Measurements from ENCODE around the gene GORAB.

The GORAB gene

DNA sequence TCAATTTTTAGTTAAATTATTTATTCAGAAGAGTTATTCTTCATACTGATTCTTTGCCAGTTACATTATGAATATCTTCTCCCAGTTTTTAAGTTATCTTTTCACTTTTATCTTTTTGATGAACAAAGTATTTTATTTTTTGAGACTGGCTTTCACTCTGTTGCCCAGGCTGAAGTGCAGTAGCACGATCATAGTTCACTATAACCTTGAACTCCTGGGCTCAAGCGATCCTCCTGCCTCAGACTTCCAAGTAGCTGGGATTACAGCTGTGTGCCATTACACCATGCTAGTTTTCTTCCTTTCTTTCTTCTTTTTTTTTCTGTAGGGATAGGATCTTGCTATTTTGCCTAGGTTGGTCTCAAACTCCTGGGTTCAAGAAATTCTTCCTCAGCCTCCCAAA is 3.5 kb downstream of the GORAB start:
- no peak for DNase-seq
- Mint-ChIP-seq H3K36me3 (ENCODE audit: low read depth) (peaks cover 42% of the 10 kb centered on the region), H3K27me3 (ENCODE audit: low read depth, poor library complexity) (no peaks in the 10 kb centered on the region), H3K27ac (no peak overlapping the region), H3K4me3 (no peak overlapping the region), H3K4me1 (peaks cover 11% of the 10 kb centered on the region), H3K9me3 (no peaks in the 10 kb centered on the region)
- TF ChIP-seq, protein P1, sequence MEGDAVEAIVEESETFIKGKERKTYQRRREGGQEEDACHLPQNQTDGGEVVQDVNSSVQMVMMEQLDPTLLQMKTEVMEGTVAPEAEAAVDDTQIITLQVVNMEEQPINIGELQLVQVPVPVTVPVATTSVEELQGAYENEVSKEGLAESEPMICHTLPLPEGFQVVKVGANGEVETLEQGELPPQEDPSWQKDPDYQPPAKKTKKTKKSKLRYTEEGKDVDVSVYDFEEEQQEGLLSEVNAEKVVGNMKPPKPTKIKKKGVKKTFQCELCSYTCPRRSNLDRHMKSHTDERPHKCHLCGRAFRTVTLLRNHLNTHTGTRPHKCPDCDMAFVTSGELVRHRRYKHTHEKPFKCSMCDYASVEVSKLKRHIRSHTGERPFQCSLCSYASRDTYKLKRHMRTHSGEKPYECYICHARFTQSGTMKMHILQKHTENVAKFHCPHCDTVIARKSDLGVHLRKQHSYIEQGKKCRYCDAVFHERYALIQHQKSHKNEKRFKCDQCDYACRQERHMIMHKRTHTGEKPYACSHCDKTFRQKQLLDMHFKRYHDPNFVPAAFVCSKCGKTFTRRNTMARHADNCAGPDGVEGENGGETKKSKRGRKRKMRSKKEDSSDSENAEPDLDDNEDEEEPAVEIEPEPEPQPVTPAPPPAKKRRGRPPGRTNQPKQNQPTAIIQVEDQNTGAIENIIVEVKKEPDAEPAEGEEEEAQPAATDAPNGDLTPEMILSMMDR (IDR thresholded peaks at IDR 0.05): no peak

DNA sequence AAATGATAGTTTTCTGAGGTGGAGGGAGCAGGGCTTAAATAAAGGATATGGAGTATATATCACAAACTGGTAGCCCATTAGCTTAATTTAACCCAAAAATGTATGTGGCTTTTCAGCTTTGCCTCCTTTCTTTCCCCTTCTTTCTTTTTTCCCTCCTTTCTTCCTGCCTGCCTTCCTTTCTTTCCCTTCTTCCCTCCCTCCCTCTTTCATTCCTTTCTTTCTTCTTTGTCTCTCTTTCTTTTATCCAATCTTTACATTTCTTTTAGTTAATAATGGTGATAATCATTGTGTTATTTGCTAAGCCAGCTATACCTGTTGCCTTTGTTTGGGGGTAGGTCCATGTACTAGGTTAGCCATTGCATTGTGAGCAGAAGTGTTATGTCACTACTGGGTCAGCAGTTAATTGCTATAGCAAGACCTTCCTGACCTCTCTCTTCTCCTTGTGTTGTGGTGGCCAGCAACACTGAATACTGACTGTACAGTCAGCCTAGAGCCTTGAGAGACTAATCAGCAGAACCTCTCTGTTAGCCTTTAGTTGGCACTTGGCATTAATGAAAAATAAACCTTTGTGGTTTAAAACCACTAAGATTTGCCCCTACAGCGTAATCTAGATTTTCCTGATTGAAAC is 5.1 kb downstream of the GORAB start:
- TF ChIP-seq, protein P1 (IDR thresholded peaks at IDR 0.05): no peak
- H3K27ac Mint-ChIP-seq: no peak overlapping the region
- DNase-seq: no peak

DNA sequence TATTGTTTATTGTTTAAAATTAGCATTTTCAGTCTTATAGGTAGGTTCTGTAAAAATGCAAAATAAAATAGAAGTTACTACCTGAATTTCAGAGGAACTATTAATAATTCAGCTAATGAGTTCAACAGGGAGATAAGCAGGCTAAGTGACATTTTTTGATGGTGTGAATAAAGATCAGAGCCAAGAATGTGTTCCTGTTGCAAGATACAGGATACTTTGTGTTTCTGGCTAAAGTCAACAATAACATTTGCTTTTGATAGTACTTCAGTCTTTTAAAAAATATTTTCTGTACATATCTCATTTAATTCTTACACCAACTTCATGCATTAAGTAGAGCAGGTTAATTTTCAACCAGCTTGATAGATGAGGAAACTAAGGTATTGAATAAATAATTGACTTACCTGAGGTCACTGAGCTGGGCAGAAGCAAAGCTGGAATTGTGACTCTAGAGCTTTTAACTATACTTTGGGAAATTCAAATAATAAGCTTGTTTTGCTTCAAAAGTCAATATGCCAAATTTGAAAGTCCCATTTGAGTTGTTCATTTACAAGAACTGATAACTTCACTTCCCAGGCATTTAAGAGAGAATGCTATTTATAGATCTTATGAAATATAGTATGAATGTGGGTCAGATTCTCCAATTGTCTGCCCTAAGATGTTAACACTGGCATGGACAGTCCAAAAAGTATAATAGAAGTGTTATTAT is 6.0 kb downstream of the GORAB start:
- H3K27ac Mint-ChIP-seq: no peak overlapping the region
- peaks cover 56% of the 10 kb centered on the region for H3K36me3 Mint-ChIP-seq (ENCODE audit: low read depth)
- no peaks in the 10 kb centered on the region for H3K27me3 Mint-ChIP-seq (ENCODE audit: low read depth, poor library complexity)
- DNase-seq: no peak
- no peak overlapping the region for H3K4me3 Mint-ChIP-seq
- TF ChIP-seq, protein P1 (IDR thresholded peaks at IDR 0.05): no peak
- peaks cover 11% of the 10 kb centered on the region for H3K4me1 Mint-ChIP-seq
- no peaks in the 10 kb centered on the region for H3K9me3 Mint-ChIP-seq

More for the DNA sequence above, 5.1 kb downstream of the GORAB start:
- Mint-ChIP-seq H3K4me3 (no peak overlapping the region), H3K27me3 (ENCODE audit: low read depth, poor library complexity) (no peaks in the 10 kb centered on the region), H3K9me3 (no peaks in the 10 kb centered on the region), H3K36me3 (ENCODE audit: low read depth) (peaks cover 55% of the 10 kb centered on the region), H3K4me1 (peaks cover 11% of the 10 kb centered on the region)

DNA sequence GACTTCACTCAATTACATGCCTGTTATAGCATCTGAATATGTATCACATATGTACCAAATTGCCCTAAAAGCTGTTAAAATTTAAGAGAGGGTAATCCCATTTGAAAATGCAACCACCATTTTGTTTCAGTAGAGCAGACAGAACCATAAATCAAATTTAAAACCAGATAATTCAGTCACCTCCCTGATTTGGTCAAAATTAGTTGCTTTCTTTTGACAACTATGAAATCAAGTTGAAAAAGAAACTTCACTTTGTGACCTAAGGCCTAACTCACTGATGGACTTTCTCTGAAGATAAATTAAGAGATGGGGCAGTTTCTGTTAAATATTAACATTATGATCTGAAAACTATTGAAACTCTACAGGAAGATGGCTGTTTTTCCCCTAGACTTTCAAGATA is 6.7 kb downstream of the GORAB start:
- no peak overlapping the region for H3K27ac Mint-ChIP-seq
- no peak overlapping the region for H3K4me3 Mint-ChIP-seq
- DNase-seq: no peak
- peaks cover 64% of the 10 kb centered on the region for H3K36me3 Mint-ChIP-seq (ENCODE audit: low read depth)
- TF ChIP-seq, protein P1 (IDR thresholded peaks at IDR 0.05): no peak
- peaks cover 11% of the 10 kb centered on the region for H3K4me1 Mint-ChIP-seq
- no peaks in the 10 kb centered on the region for H3K27me3 Mint-ChIP-seq (ENCODE audit: low read depth, poor library complexity)
- H3K9me3 Mint-ChIP-seq: no peaks in the 10 kb centered on the region

DNA sequence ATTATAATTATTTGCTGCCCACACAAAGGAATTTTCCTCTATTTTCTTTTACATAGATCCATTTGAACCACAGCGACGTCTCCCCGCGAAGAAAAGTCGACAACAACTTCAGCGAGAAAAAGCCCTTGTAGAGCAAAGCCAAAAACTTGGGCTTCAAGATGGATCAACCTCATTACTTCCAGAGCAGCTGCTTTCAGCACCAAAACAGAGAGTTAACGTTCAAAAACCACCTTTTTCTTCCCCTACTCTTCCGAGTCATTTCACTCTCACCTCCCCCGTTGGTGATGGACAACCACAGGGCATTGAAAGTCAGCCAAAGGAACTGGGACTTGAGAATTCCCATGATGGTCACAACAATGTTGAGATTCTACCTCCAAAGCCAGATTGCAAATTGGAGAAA is 7.2 kb downstream of the GORAB start:
- Mint-ChIP-seq H3K4me1 (peaks cover 11% of the 10 kb centered on the region), H3K36me3 (ENCODE audit: low read depth) (peaks cover 68% of the 10 kb centered on the region), H3K9me3 (no peaks in the 10 kb centered on the region), H3K4me3 (no peak overlapping the region), H3K27me3 (ENCODE audit: low read depth, poor library complexity) (no peaks in the 10 kb centered on the region), H3K27ac (peak overlapping the region; percentile 55)
- no peak for DNase-seq
- TF ChIP-seq, protein P1 (IDR thresholded peaks at IDR 0.05): no peak

DNA sequence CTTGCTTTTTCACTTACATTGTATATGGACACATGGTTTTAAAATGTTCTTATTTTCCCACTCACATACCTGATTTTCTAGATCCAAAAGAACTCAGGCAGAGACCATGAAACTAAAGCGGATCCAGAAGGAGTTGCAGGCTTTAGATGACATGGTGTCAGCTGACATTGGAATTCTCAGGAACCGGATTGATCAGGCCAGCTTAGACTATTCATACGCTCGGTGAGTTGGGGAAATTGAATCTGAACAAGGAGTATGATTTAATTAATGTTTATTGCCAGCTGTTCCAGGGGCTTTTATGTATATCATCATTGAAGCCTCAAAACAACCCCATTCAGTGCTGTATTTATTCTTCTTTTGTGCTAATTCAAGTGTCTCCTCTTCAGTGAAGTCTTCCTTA is 12.7 kb downstream of the GORAB start:
- TF ChIP-seq, protein P1 (IDR thresholded peaks at IDR 0.05): no peak
- H3K9me3 Mint-ChIP-seq: peaks cover 8% of the 10 kb centered on the region

More for the DNA sequence above, 12.7 kb downstream of the GORAB start:
- no peak for DNase-seq
- Mint-ChIP-seq H3K27me3 (ENCODE audit: low read depth, poor library complexity) (no peaks in the 10 kb centered on the region), H3K27ac (no peak overlapping the region), H3K36me3 (ENCODE audit: low read depth) (peaks cover 87% of the 10 kb centered on the region), H3K4me3 (no peak overlapping the region), H3K4me1 (no peaks in the 10 kb centered on the region)
